ENCODE results near the gene PTPN14.
"Not testable (repeated sequence)": the region's sequence is repeated elsewhere in the genome, so short reads cannot be mapped to it uniquely, and the experiment has no call there.

The PTPN14 gene

DNA sequence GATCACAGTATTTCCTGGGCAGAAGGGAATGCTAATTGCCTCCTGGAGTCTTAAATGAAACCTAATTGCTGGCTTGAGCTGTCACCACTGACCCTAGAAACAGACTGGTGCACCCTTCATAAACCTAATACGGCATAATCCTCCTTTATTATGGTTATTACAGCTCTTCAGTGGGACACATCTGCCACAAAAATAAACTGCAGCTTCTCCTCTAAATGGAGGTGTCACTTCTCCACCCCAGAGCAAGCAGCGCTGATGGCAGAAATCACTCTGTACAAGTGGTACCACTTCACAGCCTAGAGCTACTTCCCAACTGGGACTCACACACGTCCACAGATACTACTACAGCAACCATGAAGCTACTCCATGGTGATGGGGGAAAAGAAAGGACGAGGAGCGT lies 11.1 kb downstream of the PTPN14 start:
- DNase-seq, result no peak

- no peak for DNase-seq
Measured at GRCh38 chr1:214538496-214538895, 12.9 kb downstream of the PTPN14 start.

- DNase-seq, result no peak
Measured at GRCh38 chr1:214537872-214538473, 13.4 kb downstream of the PTPN14 start.

DNA sequence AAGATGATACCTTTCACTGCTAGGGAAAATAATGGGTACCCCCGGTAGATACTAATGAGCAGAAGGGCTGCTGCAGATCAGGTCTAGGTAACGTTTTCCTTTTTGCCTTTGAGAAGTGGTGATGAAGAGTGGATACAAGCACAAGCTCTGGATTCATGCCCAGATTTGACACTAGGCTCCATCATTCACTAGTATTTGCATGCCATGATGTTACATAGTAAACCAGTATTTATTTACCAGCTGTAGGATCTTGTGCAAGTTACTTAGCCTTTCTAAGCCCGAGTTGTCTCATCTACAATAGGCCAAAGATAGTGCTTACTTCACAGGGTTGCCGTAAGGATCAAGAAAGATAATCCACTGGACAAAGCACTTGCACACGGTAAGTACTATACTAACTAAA lies 14.2 kb downstream of the PTPN14 start:
- no peak for DNase-seq

- DNase-seq, result no peak
Measured at GRCh38 chr1:214532070-214532469, 19.3 kb downstream of the PTPN14 start.

DNA sequence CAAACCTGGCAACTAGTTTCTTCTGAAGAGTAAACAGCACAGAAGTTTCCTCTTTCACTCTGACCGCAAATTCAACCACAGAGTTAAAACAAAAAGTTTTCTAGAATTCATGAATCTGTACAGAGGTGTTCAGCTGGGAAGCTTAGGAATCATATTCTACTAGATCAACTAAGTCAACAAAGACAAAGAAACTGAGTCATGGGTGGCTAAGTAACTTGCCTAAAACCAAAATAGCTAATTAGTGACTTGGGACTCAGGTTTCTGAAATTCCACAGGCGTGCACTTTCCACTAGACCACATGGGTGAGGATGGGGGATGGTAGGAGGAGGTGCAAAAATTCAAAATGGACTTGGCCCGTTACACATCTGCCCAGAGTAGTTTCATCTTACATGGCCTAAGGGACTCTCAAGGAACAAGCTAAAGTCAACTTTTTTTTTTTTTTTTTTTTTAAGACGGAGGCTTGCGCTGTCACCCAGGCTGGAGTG lies 25.8 kb downstream of the PTPN14 start:
- DNase-seq, result no peak

- DNase-seq, result no peak
Measured at GRCh38 chr1:214524824-214525223, 26.6 kb downstream of the PTPN14 start.

DNA sequence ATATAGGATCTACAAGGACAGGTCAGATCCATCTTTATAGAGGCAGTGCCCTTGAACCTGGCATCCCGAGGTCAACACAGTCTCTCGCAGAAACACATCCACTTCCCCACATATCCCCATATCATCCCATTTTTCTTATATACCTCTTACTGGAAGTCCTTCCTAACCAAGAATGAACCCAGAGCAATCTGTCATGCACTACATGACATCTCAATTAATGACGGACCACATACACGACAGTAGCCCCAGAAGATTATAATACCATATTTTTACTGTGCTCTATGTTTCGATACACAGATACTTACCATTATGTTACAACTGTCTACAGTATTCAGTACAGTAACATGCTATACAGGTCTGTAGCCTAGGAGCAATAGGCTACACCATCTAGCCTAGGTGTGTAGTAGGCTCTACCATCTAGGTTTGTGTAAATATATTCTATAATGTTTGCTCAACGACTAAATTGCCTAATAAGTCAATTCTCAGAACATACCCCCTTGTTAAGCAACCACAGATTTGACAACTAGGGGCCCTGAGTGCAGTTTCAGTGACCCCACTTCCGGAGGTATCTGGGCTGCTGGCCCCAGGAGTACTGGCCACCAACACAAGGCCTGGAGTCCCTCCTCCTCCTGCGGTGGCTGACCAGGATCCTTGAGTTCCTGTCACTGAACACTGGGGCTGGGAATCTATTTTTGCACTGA lies 28.1 kb downstream of the PTPN14 start:
- DNase-seq, result no peak

DNA sequence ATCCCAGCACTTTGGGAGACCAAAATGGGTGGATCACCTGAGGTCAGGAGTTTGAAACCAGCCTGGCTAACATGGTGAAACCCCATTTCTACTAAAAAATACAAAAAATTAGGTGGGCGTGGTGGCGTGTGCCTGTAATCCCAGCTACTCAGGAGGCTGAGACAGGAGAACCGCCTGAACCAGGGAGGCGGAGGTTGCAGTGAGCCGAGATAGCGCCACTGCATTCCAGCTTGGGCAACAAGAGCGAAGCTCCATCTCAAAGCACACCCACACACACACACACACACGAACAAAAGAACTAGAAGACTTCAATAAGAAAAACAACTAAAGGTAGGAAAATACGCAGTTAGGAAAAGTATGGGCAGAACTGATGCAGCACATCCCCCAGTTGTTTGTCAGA lies 29.9 kb downstream of the PTPN14 start:
- DNase-seq, result not testable (repeated sequence)

- DNase-seq, result no peak
Measured at GRCh38 chr1:214520544-214521165, 30.7 kb downstream of the PTPN14 start.

- no peak for DNase-seq
Measured at GRCh38 chr1:214518361-214518760, 33.0 kb downstream of the PTPN14 start.

GRCh38 chr1:214516434-214517326 lies 34.7 kb downstream of the PTPN14 start:
- no peak for DNase-seq

GRCh38 chr1:214515544-214516433 lies 35.6 kb downstream of the PTPN14 start:
- DNase-seq, result no peak

DNA sequence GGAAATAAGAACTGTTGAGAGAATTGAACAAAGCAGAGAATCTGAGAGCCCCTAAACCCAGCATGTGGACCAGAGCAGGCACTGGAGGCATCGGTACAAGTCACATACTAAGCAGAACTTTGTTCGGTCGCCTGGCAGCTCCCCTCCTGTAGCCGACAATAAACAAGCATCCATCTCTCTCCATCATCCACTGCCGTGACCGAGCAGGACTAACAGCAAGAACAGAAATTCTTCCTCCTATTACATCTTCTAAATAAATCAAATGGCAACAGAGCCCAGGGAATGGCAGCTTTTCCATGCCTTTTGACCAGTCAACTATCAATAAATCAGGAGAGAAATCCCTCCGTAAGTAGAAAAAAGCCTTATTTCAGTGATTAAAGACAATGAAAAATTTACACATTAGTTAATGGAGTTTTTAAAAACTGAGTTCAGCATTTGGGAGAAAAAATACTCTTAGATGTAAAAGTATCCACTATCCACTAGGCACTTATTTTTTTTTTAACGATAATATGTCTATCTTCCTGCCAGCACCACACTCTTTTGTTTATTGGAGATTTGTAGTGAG lies 36.5 kb downstream of the PTPN14 start:
- no peak for DNase-seq

GRCh38 chr1:214514032-214514818 lies 37.2 kb downstream of the PTPN14 start:
- DNase-seq, result no peak

DNA sequence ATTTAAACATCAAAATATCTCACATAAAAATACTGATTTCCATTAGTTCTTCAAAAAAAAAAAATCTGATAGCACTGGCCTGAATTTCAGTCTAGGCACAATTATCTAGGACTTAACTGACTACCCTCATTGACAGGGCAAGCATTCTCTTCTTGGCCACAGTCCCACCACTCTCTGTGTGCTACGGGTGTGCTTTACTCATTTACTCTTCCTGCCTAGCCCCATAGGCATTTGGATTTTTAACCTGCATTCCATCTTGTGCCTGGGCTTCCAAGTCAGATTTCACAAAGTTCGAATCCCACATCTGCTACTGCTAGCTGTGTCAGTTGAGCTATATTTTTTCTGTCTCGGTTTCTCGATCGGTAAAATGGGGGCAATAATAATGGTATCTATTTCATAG lies 38.0 kb downstream of the PTPN14 start:
- no peak for DNase-seq

DNA sequence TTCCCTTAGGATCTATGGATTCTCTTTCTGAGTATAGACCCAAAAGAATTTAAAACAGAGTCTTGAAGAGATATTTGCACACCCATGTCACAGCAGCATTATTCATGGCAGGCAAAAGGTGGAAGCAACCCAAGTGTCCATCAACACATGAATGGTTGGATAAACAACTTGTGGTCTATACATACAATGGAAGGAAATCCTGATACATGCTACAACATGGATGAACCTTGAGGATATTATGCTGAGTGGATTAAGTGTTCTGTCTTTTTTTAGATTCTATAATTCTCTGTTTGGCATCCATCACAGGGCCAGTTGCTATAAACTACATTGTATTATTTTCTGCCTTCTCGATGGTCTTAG lies 39.8 kb downstream of the PTPN14 start:
- DNase-seq, result no peak

DNA sequence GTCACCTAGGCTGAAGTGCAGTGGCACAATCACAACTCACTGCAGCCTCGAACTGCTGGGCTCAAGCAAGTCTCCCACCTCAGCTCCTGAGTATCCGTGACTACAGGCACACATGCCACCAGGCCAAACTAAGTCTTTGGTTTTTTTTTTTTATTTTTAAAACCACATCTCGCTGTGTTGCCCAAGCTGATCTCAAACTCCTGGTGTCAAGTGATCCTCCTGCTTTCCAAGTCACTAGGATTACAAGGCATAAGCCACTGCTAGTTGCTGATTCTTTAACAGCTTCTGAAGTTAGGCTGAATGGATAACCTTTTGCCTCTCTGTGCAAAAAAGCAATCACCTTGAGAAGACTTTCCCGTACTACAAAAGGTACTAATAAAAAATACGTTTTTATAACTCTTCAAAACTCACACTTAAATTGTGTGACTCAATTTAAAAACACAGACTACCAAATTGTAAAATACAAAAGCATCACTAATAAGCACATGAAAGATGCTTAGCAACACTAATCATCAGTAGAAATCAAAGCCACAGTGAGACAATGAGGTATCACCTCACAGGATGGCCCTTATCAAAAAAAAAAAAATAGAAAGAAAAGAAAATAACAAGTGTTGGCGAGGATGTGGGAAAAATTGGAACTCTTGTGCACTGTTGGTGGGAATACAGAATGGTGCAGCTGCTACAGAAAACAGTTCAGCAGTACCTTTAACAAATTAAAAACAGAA lies 40.3 kb downstream of the PTPN14 start:
- no peak for DNase-seq

GRCh38 chr1:214510477-214510876 lies 40.9 kb downstream of the PTPN14 start:
- DNase-seq, result no peak

- DNase-seq, result not testable (repeated sequence)
Measured at GRCh38 chr1:214509622-214510021, 41.8 kb downstream of the PTPN14 start.

All from CD4-positive, alpha-beta T cell treated with Interleukin-4 for 1 hour (primary cell).